ENCODE results near the gene DPY19L1.
"Not testable (repeated sequence)": the region's sequence is repeated elsewhere in the genome, so short reads cannot be mapped to it uniquely, and the experiment has no call there.

DPY19L1 gene

GRCh38 chr7:34985155-34985554 lies 52.1 kb downstream of the DPY19L1 start:
- not testable (repeated sequence) for DNase-seq

DNA sequence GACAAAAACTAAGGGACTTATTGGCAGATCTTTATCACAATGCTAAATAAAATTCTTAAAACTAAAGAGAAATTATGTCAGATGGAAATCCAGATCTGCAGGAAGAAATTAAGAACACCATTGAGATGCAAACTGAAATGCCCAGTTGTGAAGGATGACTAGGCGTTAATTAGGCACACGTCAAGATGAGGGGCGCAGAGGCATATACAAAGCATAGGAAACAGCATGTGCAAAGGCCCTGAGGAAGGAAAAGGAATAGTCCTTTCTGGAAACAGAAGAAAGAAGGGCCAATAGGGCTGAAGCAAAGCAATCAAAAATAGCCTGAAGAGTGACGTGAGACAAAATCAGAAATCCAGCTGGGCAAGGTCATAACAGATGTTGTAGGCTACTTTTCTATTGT lies 53.1 kb downstream of the DPY19L1 start:
- not testable (repeated sequence) for DNase-seq

GRCh38 chr7:34982371-34983019 lies 54.8 kb downstream of the DPY19L1 start:
- no peak for DNase-seq

GRCh38 chr7:34979124-34979523 lies 58.2 kb downstream of the DPY19L1 start:
- DNase-seq = not testable (repeated sequence)

DNA sequence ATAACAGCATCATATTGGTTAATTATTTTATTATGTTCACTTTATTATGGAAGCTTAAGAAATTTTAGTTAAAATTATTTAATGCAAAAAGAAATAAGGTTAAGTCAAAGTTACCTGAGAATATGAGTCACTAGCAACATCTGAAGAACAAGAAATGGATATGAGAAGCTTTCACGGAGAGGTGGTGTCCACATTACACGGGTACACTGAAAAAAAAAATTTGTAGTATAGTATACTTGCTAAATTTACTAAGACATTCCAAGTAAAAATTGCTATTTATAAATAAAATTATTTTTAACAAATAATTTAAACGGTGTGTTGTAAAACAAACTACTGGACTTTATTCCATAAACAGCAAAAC lies 63.9 kb downstream of the DPY19L1 start:
- no peak for DNase-seq

GRCh38 chr7:34972739-34973399 lies 64.4 kb downstream of the DPY19L1 start:
- DNase-seq = not testable (repeated sequence)

DNA sequence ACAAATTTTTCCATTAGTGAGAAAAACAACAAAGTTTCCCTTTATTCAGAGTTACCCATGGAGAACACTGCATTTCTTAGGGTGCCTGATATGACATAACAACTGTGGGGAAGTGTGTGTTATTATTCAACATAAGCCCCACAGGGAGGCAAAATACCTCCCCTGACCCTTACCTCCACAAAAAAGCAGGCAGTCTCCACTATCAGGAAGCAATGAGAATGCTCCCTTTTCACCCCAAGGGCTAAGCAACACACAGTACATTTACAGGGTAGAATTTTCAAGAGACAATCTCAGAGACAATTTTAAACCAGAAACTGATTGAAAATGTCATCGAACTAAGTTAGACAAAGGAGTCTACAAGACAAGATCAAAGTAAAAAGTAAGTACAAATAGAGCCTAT lies 69.5 kb downstream of the DPY19L1 start:
- not testable (repeated sequence) for DNase-seq

DNA sequence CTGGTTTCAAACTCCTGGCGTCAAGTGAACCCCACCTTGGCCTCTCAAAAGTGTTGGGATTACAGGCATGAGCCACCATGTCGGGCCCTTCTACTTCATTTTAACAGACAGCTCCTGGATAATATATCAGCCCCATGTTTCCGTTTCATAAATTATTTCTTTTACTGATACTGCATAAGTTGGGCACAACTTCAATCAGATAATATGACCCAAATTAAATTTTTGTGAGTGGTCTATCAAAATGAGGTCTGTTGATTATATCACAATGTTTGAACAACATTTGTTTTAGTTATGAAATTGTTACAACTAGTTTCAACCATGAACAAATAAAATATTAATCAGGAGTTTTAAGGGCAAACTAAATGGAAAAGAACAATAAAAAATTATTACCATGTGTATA lies 70.8 kb downstream of the DPY19L1 start:
- DNase-seq = not testable (repeated sequence)

GRCh38 chr7:34958021-34958420 lies 79.3 kb downstream of the DPY19L1 start:
- DNase-seq = no peak

- no peak for DNase-seq
Measured at GRCh38 chr7:34952822-34953221, 84.5 kb downstream of the DPY19L1 start.

GRCh38 chr7:34949361-34949760 lies 87.9 kb downstream of the DPY19L1 start:
- DNase-seq = no peak

DNA sequence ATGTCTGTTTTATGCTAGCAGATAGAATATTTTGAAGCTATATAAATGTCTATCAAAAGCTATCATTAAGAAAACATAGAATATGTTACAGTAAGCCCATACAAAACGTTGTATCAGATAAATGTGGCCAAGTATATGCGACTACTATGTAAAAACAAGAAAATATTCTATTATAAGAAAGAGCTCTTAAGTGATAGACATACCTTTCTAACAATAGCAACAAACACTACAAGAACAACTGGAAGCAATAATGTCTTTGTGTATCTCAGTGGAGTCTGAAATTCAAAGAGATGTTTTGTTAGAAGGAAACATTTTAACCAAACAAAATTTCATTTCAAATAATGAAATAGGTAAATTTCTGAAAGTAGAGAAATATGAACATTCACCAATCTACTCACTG lies 89.9 kb downstream of the DPY19L1 start:
- not testable (repeated sequence) for DNase-seq

GRCh38 chr7:34946486-34946885 lies 90.8 kb downstream of the DPY19L1 start:
- no peak for DNase-seq

DNA sequence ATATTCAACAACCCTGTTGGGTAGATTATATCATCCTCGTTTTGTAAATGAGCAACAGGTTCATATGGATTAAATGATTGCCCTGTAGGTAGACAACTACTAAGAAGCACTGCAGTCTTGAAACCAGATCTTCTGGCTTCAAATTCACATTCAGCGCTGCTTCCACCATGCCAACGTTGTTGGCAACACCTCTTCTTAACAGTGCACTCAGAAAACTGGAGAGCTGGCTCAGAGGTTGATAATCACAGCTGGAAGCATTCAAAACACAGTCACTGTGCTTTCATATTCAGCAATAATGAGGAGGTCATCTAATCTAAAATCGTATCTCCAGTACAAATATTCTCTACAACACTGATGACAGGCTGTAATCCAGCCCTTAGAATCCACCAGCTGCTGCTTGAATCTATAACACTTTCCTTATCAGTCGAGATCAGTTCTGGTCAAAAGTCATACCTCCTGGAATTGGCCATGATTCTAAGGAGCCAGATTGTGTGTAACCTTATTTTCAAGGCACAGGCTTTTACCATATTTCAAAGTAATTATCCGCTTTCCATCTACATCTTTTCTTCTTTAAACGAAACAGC lies 91.3 kb downstream of the DPY19L1 start:
- DNase-seq = not testable (repeated sequence)

GRCh38 chr7:34939175-34939574 lies 98.1 kb downstream of the DPY19L1 start:
- DNase-seq = no peak

- DNase-seq = not testable (repeated sequence)
Measured at GRCh38 chr7:34935735-34936165, 101.5 kb downstream of the DPY19L1 start.

DNA sequence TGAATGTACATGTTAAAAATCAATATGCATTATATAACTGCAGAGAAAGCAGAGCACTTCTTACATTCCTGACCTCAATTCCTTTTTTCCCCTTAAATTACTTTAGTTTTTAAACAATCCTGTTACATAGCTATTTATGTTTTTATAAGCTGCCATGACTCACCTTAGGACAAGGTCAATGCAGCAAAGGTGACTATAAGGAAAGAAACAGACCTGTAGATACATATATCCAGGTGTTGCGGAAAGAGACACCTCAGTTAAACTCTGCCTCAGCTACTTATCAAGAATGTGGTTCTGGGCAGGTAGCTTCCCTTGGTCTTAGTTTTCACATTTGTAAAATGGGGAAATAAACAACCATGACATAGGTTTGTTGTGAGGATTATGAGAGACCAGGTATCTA lies 105.5 kb downstream of the DPY19L1 start:
- no peak for DNase-seq

- DNase-seq = not testable (repeated sequence)
Measured at GRCh38 chr7:34929783-34930182, 107.5 kb downstream of the DPY19L1 start.

GRCh38 chr7:34928560-34928959 lies 108.7 kb downstream of the DPY19L1 start:
- DNase-seq = no peak

- DNase-seq = no peak
Measured at GRCh38 chr7:34928052-34928451, 109.2 kb downstream of the DPY19L1 start.

DNA sequence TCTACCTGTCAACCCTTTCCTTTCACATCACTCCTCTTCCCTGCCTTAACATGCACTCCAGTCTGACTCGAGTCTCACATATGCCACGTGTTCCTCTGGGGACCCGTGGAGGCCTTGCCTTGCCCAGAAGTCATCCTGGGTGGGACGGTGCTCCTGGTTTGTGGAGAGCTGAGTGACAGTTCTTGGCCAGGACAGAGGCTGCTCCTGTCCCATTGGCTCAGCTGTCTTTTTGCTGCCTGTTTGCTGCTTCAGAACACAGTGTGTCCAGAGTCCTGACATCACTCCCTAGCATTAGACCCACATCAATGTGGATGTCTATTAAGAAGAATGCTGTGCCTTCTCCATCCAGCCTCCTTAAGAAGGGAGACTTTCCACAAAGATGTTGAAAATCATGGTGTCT lies 116.8 kb downstream of the DPY19L1 start:
- not testable (repeated sequence) for DNase-seq

DNA sequence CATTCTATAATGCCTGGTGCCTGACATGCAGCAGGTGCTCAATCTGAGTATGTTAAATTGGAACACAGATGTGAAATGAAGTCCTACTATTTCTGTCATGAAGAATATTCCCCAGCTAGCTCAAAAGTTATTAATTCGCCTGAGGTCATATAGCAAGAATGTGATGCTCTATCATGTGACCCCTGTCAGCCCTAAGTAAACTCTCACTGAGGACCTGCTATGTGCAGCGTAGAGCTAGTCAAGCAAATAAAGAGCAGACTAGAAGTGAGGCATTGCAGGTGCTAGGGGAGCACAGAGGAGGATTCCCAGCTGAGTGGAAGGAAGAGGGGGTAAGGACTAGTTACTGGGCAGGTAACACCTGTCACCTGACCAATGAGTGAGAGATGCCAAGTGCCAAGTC lies 118.2 kb downstream of the DPY19L1 start:
- DNase-seq = not testable (repeated sequence)

- not testable (repeated sequence) for DNase-seq
Measured at GRCh38 chr7:34918198-34918861, 119.0 kb downstream of the DPY19L1 start.

- not testable (repeated sequence) for DNase-seq
Measured at GRCh38 chr7:34917515-34917914, 119.8 kb downstream of the DPY19L1 start.
